Spleen (tissue), 3 donors: Measurements from ENCODE around the gene FXYD3.

Experiments
- POLR2A ChIP-seq, 3 donors: fragments of 450-650 bp; IDR thresholded peaks; one replicate each; pipeline ENCODE4 v1.5.1; 2017; ENCODE audit warnings: antibody characterized with exemption in 3 of 3, mild to moderate bottlenecking in 1 of 3
- POLR2AphosphoS5 ChIP-seq, 3 donors: sonication (generic); formaldehyde crosslinking; IDR thresholded peaks; one replicate each; pipeline ENCODE4 v1.5.1; 2017; ENCODE audit warnings: antibody characterized with exemption in 3 of 3

DNA sequence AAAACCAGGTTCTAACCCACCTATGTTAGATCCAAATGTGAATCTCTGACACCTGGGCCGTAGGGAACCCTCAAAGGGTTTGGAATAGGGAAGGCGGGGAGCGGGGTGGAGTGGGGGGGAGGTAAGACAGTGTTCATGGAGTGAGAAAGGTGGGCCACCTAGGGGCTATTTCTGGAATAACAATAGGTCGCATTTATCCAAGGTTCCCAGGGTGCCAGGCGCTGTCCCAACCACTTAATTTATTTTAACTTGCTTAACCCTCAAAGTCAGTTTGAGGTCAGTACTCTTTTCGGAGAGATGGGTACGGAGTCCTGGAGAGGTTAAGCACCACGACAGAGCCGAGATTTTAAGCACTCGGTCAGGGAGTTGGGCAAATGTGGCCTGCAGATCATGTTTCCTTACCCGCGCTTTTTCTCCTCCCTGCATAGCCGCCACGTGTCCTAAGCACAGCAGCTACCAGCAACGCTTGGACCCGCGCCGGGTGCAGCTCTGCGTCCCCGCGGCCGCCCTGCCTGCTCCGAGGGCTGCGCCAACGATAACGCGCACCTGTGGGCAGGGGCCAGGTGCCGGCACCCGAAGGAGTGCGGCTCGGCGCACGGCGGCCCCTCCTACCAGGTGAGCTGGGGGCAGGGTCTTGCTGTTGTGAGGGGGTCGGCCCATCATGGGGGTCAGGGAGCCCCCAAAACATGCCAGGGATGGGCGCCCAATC, 25.0 kb upstream of the FXYD3 start:
- no peak for TF ChIP-seq POLR2AphosphoS5 (IDR thresholded peaks at IDR 0.05)
- TF ChIP-seq POLR2A (IDR thresholded peaks at IDR 0.05), result no peak
